ENCODE measurements around the gene RGCC. TPM values are rescaled to one million over a fixed set of nuclear protein-coding genes. Genes with fewer than 3 reads are reported as not detected.
"Not testable (repeated sequence)": the region's sequence is repeated elsewhere in the genome, so short reads cannot be mapped to it uniquely, and the experiment has no call there.

RGCC gene
- polyA plus RNA-seq, 2 of the 4 experiments (the other 2 are of a cell fraction) = 0.43 to 1.3 TPM

GRCh38 chr13:41419206-41419605, 38.1 kb upstream of the RGCC start (continued):
- TF ChIP-seq EP300 (IDR thresholded peaks at IDR 0.05) = no peak

GRCh38 chr13:41420146-41420545, 37.2 kb upstream of the RGCC start:
- WGBS (ENCODE audit: missing lambda C conversion rate) = 32% methylated on average over 4 of the region's 4 CpGs
- CTCF ChIA-PET = interaction anchor here (1.5 kb wide), 1 partner anchor 9 kb away, joined by 5 read pairs; no protein-coding TSS in a partner anchor
- POLR2A ChIA-PET = interaction anchor here (0.5 kb wide), 1 partner anchor 37 kb away, joined by 4 read pairs; no protein-coding TSS in a partner anchor

GRCh38 chr13:41421330-41421729, 36.0 kb upstream of the RGCC start:
- POLR2A ChIA-PET; H3K9me3 ChIP-seq; DNase-seq (ENCODE audit: low read depth in 1 of 2, low spot score in 1 of 2); ATAC-seq; FAIRE-seq; H3K4me1 ChIP-seq; CTCF ChIA-PET; H3K4me2 ChIP-seq; H3K27ac ChIP-seq; H3K4me3 ChIP-seq: not testable (repeated sequence)
- WGBS (ENCODE audit: missing lambda C conversion rate) = 68% methylated on average over 4 of the region's 6 CpGs

More at GRCh38 chr13:41420146-41420545, 37.2 kb upstream of the RGCC start:
- no peak for FAIRE-seq
- H3K9me3 ChIP-seq = no peaks in the 10 kb centered on the region
- DNase-seq (ENCODE audit: low read depth in 1 of 2, low spot score in 1 of 2) = no peak
- no peak overlapping the region for H3K4me2 ChIP-seq
- no peaks in the 10 kb centered on the region for H3K4me1 ChIP-seq
- no peak overlapping the region for H3K27ac ChIP-seq
- no peak overlapping the region for H3K4me3 ChIP-seq
- ATAC-seq = no peak
- TF ChIP-seq RAD21 (conservative IDR thresholded peaks at IDR 0.05 in 1 of 2, IDR thresholded peaks at IDR 0.05 in 1 of 2) (no peak), MYC (IDR thresholded peaks at IDR 0.05; ENCODE audit: borderline replicate concordance, low read length) (no peak), JUNB (IDR thresholded peaks at IDR 0.05) (no peak)

GRCh38 chr13:41421983-41422382, 35.4 kb upstream of the RGCC start:
- ATAC-seq; DNase-seq (ENCODE audit: low read depth in 1 of 2, low spot score in 1 of 2); H3K9me3 ChIP-seq; H3K4me1 ChIP-seq; POLR2A ChIA-PET; H3K4me2 ChIP-seq; FAIRE-seq; H3K4me3 ChIP-seq; H3K27ac ChIP-seq: not testable (repeated sequence)
- CTCF ChIA-PET = interaction anchor here (0.6 kb wide), 1 partner anchor 56 kb away, joined by 3 read pairs; no protein-coding TSS in a partner anchor
- 69% methylated on average over 7 of the region's 7 CpGs for WGBS (ENCODE audit: missing lambda C conversion rate)

- H3K4me2 ChIP-seq; ATAC-seq; H3K4me1 ChIP-seq; H3K4me3 ChIP-seq; FAIRE-seq; DNase-seq (ENCODE audit: low read depth in 1 of 2, low spot score in 1 of 2); H3K9me3 ChIP-seq; POLR2A ChIA-PET; H3K27ac ChIP-seq: not testable (repeated sequence)
- WGBS (ENCODE audit: missing lambda C conversion rate) = 76% methylated on average over 10 of the region's 13 CpGs
- CTCF ChIA-PET = interaction anchor here (0.7 to 0.8 kb wide), 2 partner anchors 12 to 230 kb away, joined by 3 to 4 read pairs; no protein-coding TSS in a partner anchor
These were observed 34.1 kb upstream of the RGCC start for GRCh38 chr13:41423259-41423658.

GRCh38 chr13:41424675-41425074, 32.7 kb upstream of the RGCC start:
- H3K4me3 ChIP-seq; H3K27ac ChIP-seq; POLR2A ChIA-PET; H3K4me2 ChIP-seq; ATAC-seq; DNase-seq (ENCODE audit: low read depth in 1 of 2, low spot score in 1 of 2); H3K9me3 ChIP-seq; FAIRE-seq; CTCF ChIA-PET; H3K4me1 ChIP-seq: not testable (repeated sequence)
- 86% methylated on average over 6 of the region's 6 CpGs for WGBS (ENCODE audit: missing lambda C conversion rate)

- TF ChIP-seq EHMT2 (IDR thresholded peaks at IDR 0.05; ENCODE audit: low read depth) = no peak
- TF ChIP-seq ZSCAN20 (CRISPR knock-in tag; IDR thresholded peaks at IDR 0.05) = no peak
- TF ChIP-seq BCL3 (IDR thresholded peaks at IDR 0.05) = no peak
- TF ChIP-seq MYC (IDR thresholded peaks at IDR 0.05; ENCODE audit: borderline replicate concordance, low read length) = no peak
- no peak for TF ChIP-seq ZFP36 (IDR thresholded peaks at IDR 0.05; ENCODE audit: borderline replicate concordance, partially characterized antibody)
- no peak for TF ChIP-seq ZNF302 (CRISPR knock-in tag; IDR thresholded peaks at IDR 0.05)
- no peak for TF ChIP-seq PHF8 (IDR thresholded peaks at IDR 0.05; ENCODE audit: borderline replicate concordance, low read depth)
- no peak for TF ChIP-seq CBX2 (IDR thresholded peaks at IDR 0.05; ENCODE audit: borderline replicate concordance, low read depth)
- TF ChIP-seq ZC3H11A (IDR thresholded peaks at IDR 0.05) = no peak
- TF ChIP-seq CHD2 (IDR thresholded peaks at IDR 0.05; ENCODE audit: low read length, partially characterized antibody) = no peak
- no peak for TF ChIP-seq RARB (CRISPR knock-in tag; IDR thresholded peaks at IDR 0.05)
- TF ChIP-seq HMGXB4 (CRISPR knock-in tag; IDR thresholded peaks at IDR 0.05; ENCODE audit: borderline replicate concordance) = no peak
- TF ChIP-seq RCOR1 (IDR thresholded peaks at IDR 0.05; ENCODE audit: low read depth, low read length) = no peak
- TF ChIP-seq TFCP2L1 (CRISPR knock-in tag; IDR thresholded peaks at IDR 0.05) = no peak
- TF ChIP-seq SMC3 (IDR thresholded peaks at IDR 0.05) = no peak
- no peak for TF ChIP-seq CEBPB (IDR thresholded peaks at IDR 0.05)
- no peak for TF ChIP-seq RFX5 (IDR thresholded peaks at IDR 0.05)
- H3K4me3 ChIP-seq = no peak overlapping the region
- ChIA-PET CTCF (no interaction called here), POLR2A (no interaction called here)
- no peak overlapping the region for H3K27ac ChIP-seq
- ATAC-seq (no peak), FAIRE-seq (no peak), DNase-seq (ENCODE audit: low read depth in 1 of 2, low spot score in 1 of 2) (no peak)
- WGBS (ENCODE audit: missing lambda C conversion rate) = no CpG with 5 or more reads among the region's 22 CpGs
- H3K9me3 ChIP-seq = no peaks in the 10 kb centered on the region
- H3K4me2 ChIP-seq = peak overlapping the region; percentile 37; the same call in 1 of the 3 replicates
- H3K4me1 ChIP-seq = no peaks in the 10 kb centered on the region
These were observed 31.3 kb upstream of the RGCC start for GRCh38 chr13:41426047-41426446.
